ENCODE data around the gene UPB1.
"Not testable (repeated sequence)": the region's sequence is repeated elsewhere in the genome, so short reads cannot be mapped to it uniquely, and the experiment has no call there.

Gene UPB1

DNA sequence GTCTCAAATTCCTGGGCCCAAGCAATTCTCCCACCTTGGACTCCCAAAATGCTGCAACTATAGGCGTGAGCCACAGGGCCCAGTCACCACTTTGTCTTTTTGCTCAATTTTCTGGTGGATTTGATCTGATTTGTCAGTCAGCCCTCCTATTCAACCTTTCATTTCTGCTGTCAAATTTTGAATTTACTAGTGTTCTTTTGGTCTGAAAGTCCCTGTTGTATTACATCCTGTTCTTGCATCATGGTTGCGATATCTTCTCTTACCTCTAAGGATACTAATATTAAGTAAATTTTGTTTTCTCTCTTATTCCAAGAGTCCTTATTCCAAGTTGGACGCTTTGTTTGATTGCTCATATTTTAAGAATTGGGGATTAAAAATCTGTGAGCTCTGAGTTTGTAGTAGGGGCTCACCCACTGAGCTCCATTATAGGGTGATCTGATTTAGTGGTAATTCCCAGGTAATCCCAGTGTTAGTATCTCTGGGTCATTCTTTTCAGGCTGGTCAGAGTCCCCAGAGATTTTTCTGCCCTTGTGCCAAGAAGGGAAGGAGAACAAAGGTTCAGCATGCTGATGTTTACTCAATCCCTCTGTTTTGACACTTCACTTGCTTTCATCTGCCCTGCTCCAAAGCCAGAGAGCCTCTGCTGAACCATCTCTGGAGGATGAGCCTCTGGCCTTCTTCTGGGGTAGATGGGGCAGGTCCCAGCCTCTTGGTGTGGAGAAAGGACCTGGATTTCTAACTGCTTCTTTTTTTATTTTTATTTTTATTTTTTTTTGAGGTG lies 10.0 kb downstream of the UPB1 start:
- DNase-seq = no peak

DNA sequence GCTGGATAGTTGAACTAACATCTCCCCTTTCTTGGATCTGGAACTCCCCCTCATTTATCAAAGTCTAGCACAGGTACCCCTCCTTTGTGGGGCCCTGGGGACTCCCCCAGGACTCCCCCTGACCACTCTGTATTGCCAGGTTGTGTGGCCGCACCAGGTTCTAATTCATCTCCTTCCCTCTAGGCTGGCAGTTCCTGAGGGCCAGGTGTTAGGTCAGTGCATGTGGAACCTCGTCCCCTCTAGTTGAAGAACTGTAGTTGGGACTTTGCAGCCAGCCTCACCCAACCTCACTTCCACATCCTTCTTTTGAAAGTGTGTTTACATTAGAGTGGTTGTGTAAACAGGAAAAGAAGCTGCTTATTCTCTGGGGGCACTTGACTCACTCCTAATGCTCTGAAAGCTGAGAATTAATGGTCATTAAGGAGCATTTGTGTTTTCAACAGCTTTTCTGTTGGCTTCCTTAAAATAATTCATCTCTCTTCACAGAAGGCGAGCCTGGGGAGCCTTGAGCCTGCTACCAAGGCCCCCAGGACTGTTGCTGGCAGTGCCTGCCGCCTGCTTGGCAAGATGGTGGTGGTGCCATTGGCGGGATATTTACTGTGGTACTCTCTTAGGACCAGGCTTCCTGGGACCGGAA lies 11.8 kb downstream of the UPB1 start:
- no peak for DNase-seq

- DNase-seq = no peak
Observed at GRCh38 chr22:24507716-24508115, 12.6 kb downstream of the UPB1 start.

- DNase-seq = peak; percentile 96
Observed at GRCh38 chr22:24510637-24511625, 15.8 kb downstream of the UPB1 start.

- DNase-seq = peak; percentile 71
Observed at GRCh38 chr22:24512043-24512442, 16.9 kb downstream of the UPB1 start.

DNA sequence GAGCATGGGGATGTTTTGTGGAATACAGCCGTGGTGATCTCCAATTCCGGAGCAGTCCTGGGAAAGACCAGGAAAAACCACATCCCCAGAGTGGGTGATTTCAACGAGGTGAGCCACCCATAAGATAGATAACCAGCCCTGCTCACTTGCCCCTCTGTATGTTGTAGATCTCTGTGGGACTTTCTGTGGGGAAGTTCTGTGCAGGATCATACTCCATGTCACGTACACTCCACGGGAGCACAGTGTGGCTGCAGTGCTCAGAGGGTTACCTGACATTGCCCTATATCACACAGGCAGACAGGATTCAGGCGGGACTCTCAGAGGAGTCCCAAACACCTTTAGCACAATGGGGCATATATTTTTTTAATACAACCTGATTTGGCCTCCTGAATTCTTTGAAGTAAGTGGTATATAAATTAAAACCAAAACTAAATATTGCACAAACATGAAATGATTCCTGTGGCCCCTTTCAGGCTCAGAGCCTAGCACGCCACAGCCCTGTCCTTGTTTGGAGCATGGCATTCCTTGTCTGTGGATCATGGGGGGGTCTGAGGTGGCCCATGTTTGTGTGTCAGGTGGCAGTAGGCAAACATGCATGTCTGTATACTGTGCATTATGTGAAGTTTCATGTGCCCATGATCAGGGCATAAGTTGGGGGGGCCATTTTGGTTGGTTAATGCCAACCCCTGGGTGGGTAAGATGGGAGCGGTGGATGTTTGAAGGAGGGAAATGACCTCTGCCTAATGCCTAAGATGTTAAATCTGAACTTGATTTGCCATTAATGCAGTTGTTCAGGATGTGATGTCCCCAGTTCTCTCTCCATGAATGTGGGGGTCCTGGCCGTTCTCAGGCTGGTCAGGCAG lies 18.5 kb downstream of the UPB1 start:
- DNase-seq = no peak

GRCh38 chr22:24514241-24515026 lies 19.3 kb downstream of the UPB1 start:
- no peak for DNase-seq

DNA sequence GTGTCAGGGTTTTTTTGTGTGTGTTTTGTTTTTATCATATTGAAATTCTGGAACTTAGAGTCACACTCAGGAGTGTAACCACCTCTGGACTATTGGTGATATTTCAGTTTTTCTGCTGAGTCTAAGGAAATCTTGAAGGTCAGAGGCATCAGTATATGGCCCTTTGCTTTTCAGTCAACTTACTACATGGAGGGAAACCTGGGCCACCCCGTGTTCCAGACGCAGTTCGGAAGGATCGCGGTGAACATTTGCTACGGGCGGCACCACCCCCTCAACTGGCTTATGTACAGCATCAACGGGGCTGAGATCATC lies 19.9 kb downstream of the UPB1 start:
- DNase-seq = no peak

DNA sequence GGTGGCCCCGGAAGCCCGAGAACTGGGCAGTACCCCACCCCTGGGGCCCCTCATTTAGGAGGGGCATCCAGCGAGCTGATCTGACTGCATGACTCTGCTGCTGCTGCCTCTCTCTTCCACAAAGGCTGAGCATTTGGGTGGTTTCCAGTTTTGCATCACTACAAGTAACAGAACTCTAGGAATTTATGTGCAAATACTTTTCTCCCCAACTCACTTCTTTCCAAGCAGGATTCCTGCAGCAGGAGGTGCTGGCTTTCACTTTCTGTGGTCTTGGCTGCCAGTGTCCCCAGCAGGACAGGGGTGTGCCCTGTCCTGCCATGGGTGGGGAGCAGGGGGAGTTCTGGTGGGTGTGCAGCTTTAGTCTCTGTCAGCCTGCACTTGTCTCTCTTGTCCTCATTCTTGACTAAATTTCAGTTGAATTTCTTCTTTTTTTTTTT lies 21.2 kb downstream of the UPB1 start:
- DNase-seq = no peak

GRCh38 chr22:24517446-24517845 lies 22.3 kb downstream of the UPB1 start:
- no peak for DNase-seq

DNA sequence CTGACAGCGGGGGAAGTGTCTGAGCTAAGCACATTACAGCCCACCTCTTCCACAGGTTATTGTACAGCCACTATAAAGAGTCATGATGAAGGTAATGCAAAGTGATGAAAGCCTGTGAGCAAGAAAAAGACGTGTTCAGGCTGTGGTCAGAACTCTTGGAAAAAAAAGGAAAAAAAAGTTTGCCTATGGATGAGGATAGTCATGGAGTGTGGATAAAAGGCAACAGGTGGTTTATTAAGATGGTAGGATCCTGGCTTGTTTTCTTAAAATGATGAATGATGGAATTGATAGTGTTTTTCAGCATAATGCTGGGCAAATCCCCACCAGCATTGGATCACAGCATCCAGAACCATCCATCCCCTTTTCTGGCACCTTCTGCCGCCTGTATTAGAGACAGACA lies 23.1 kb downstream of the UPB1 start:
- no peak for DNase-seq

- DNase-seq = no peak
Observed at GRCh38 chr22:24518771-24519485, 23.8 kb downstream of the UPB1 start.

GRCh38 chr22:24519496-24519895 lies 24.4 kb downstream of the UPB1 start:
- no peak for DNase-seq

GRCh38 chr22:24521791-24522245 lies 26.7 kb downstream of the UPB1 start:
- no peak for DNase-seq

GRCh38 chr22:24523873-24524272 lies 28.7 kb downstream of the UPB1 start:
- no peak for DNase-seq

- peak; percentile 38 for DNase-seq
Observed at GRCh38 chr22:24525416-24526037, 30.4 kb downstream of the UPB1 start.

DNA sequence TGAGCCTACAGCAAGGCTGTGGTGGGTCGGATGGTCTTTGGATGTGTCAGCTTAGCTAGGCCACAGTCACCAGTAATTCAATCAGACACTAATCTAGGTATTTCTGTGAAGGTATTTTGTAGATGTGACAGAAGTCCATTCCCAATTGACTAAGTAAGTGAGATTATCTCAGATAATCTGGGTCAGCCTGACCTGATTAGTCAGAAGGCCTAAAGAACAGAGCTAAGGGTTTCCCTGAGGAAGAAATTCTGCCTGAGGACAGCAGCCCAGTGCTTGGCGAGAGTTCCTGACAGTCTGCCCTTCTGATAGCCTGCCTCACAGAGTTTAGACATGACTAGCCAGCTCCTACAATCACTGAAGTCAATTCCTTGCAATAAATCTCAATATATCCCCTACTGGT lies 31.1 kb downstream of the UPB1 start:
- DNase-seq = no peak

- DNase-seq = no peak
Observed at GRCh38 chr22:24529898-24530297, 34.8 kb downstream of the UPB1 start.

DNA sequence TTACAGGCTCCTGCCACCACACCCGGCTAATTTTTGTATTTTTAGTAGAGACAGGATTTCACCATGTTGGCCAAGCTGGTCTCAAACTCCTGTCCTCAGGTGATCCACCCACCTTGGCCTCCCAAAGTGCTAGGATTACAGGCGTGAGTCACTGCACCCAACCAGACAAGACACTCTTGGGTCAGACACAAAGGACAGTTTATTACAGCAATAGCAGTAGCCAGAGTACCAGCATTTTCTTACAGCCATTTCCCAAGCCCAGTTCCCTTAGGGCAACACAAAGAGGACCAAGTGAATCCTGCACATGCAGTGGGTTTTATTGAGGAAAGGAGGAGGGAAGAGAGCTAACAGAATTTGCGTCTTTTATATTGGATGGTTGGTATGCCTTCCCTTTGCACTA lies 35.8 kb downstream of the UPB1 start:
- DNase-seq = not testable (repeated sequence)

GRCh38 chr22:24532075-24532474 lies 36.9 kb downstream of the UPB1 start:
- DNase-seq = no peak

All from GF-D8 (cell line).